Mesendoderm (in vitro differentiated cells): ENCODE results near the gene CGB1.
"Not testable (repeated sequence)": the region's sequence is repeated elsewhere in the genome, so short reads cannot be mapped to it uniquely, and the experiment has no call there.

Source experiments
- DNase-seq: peaks from one replicate; pipeline ENCODE4 v3.0.0; 2013
- H2AK5ac ChIP-seq: 2 replicates; pipeline ENCODE4 v1.6.1; 2013; ENCODE audit warnings: low read length, inconsistent platforms
- H2BK120ac ChIP-seq: 2 replicates; pipeline ENCODE4 v1.6.1; 2013; ENCODE audit warnings: low read depth, mild to moderate bottlenecking, low read length, moderate library complexity, mixed read lengths
- H2BK15ac ChIP-seq: replicated peaks from 2 replicates; pipeline ENCODE4 v1.6.1; 2013; ENCODE audit warnings: low read depth, mild to moderate bottlenecking, moderate library complexity
- H2BK5ac ChIP-seq: 2 replicates; pipeline ENCODE4 v1.6.1; 2013; ENCODE audit warnings: low read length, inconsistent platforms
- H3K18ac ChIP-seq: 2 replicates; pipeline ENCODE4 v1.6.1; 2013; ENCODE audit warnings: mild to moderate bottlenecking, low read length, mixed read lengths
- H3K23ac ChIP-seq: one replicate; pipeline ENCODE4 v1.6.1; 2013; ENCODE audit warnings: low read length
- H3K27ac ChIP-seq: 2 replicates; pipeline ENCODE4 v1.5.1; 2013; ENCODE audit warnings: low read depth, mild to moderate bottlenecking, inconsistent platforms, low read length, moderate library complexity
- H3K27me3 ChIP-seq: 2 replicates; pipeline ENCODE4 v1.6.1; 2013; ENCODE audit warnings: low read length, control low read depth, mild to moderate bottlenecking, inconsistent platforms; ENCODE audit not compliant: insufficient read depth, poor library complexity
- H3K36me3 ChIP-seq: 2 replicates; pipeline ENCODE4 v1.6.1; 2013; ENCODE audit warnings: low read length, inconsistent platforms; ENCODE audit not compliant: control insufficient read depth, insufficient read depth
- H3K4ac ChIP-seq: one replicate; pipeline ENCODE4 v1.6.1; 2013; ENCODE audit warnings: low read depth, mild to moderate bottlenecking, low read length, moderate library complexity
- H3K4me1 ChIP-seq: 2 replicates; pipeline ENCODE4 v1.6.1; 2013; ENCODE audit warnings: low read depth, low read length, inconsistent platforms; ENCODE audit not compliant: control insufficient read depth
- H3K4me2 ChIP-seq: 2 replicates; pipeline ENCODE4 v1.6.1; 2013; ENCODE audit warnings: low read length
- H3K4me3 ChIP-seq: 2 replicates; pipeline ENCODE4 v1.5.1; 2013; ENCODE audit warnings: mild to moderate bottlenecking, low read length
- H3K56ac ChIP-seq: one replicate; pipeline ENCODE4 v1.6.1; 2013; ENCODE audit warnings: low read length
- H3K79me1 ChIP-seq: 2 replicates; pipeline ENCODE4 v1.6.1; 2013; ENCODE audit warnings: low read length, inconsistent platforms
- H3K79me2 ChIP-seq: 2 replicates; pipeline ENCODE4 v1.6.1; 2013; ENCODE audit warnings: mild to moderate bottlenecking, low read length; ENCODE audit not compliant: control insufficient read depth, insufficient read depth
- H3K9ac ChIP-seq: 2 replicates; pipeline ENCODE4 v1.6.1; 2013; ENCODE audit warnings: low read length, inconsistent platforms
- H4K5ac ChIP-seq: one replicate; pipeline ENCODE4 v1.6.1; 2013; ENCODE audit warnings: low read length
- H4K8ac ChIP-seq: one replicate; pipeline ENCODE4 v1.6.1; 2013; ENCODE audit warnings: low read depth, mild to moderate bottlenecking, control low read depth, low read length, moderate library complexity
- whole genome bisulfite sequencing: extraction: QIAGEN DNeasy Blood & Tissue Kit; methylation state at CpG from one replicate; pipeline ENCODE4 v1.1.7; 2013; ENCODE audit warnings: low lambda C conversion rate, missing lambda C conversion rate; ENCODE audit not compliant: insufficient coverage; ENCODE audit errors: extremely low coverage; 5-methylcytosine and 5-hydroxymethylcytosine counted together

Gene CGB1

DNA sequence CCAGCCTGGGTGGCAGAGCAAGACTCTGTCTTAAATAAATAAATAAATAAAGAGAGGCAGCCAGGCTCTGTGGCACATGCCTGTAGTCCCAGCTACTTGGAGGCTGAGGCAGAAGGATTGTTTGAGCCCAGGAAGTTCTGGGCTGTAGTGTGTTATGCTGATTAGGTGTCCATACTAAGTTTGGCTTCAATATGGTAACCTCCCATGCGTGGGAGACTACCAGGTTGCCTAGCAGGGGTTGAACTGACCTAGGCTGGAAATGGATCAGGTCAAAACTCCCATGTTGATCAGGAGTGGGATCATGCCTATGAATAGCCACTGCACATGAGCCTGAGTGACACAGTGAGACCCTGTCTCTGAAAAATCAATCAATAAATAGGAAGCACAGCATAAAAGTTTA, 44.6 kb upstream of the CGB1 start:
- no peak overlapping the region for H2BK5ac ChIP-seq
- no peak overlapping the region for H4K8ac ChIP-seq
- H3K4me1 ChIP-seq: no peaks in the 10 kb centered on the region
- H2BK15ac ChIP-seq: no peak overlapping the region
- no peak overlapping the region for H3K27ac ChIP-seq
- H3K4me3 ChIP-seq: no peak overlapping the region
- H3K18ac ChIP-seq: no peak overlapping the region
- H3K79me1 ChIP-seq: no peaks in the 10 kb centered on the region
- no peaks in the 10 kb centered on the region for H3K27me3 ChIP-seq
- DNase-seq: no peak
- H3K36me3 ChIP-seq: no peaks in the 10 kb centered on the region
- H3K56ac ChIP-seq: no peak overlapping the region
- H3K79me2 ChIP-seq: peaks cover 10% of the 10 kb centered on the region
- no peak overlapping the region for H3K4me2 ChIP-seq
- WGBS: no CpG with 5 or more reads among the region's 1 CpG
- no peak overlapping the region for H3K23ac ChIP-seq
- no peak overlapping the region for H3K4ac ChIP-seq
- no peak overlapping the region for H2BK120ac ChIP-seq
- H4K5ac ChIP-seq: no peak overlapping the region
- no peak overlapping the region for H3K9ac ChIP-seq
- H2AK5ac ChIP-seq: no peak overlapping the region

DNA sequence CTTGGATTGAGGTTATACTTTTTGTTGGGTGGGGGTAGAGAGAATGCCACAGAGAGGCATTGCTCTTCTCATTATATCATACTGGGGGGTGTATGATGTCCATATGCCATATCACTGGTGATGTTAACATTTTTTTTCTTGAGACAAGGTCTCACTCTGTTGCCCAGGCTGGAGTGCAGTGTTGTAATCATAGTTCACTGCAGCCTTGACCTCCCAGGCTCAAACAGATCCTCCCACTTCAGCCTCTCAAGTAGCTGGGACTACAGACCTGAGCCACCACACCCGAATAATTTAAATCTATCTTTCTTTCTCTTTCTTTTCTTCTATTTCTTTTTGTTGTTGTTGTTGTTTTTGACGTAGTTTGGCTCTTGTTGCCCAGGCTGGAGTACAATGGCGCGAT, 43.7 kb upstream of the CGB1 start:
- Histone ChIP-seq H4K5ac (no peak overlapping the region), H3K27me3 (no peaks in the 10 kb centered on the region), H3K4me3 (no peak overlapping the region), H2AK5ac (no peak overlapping the region), H2BK15ac (no peak overlapping the region), H4K8ac (no peak overlapping the region), H3K18ac (no peak overlapping the region), H3K9ac (no peak overlapping the region), H3K4me2 (no peak overlapping the region), H3K27ac (no peak overlapping the region), H2BK5ac (no peak overlapping the region), H2BK120ac (no peak overlapping the region), H3K79me1 (no peaks in the 10 kb centered on the region), H3K79me2 (peaks cover under 1% of the 10 kb centered on the region), H3K4me1 (no peaks in the 10 kb centered on the region), H3K56ac (no peak overlapping the region), H3K4ac (no peak overlapping the region), H3K23ac (no peak overlapping the region), H3K36me3 (no peaks in the 10 kb centered on the region)
- DNase-seq: no peak
- no CpG with 5 or more reads among the region's 4 CpGs for WGBS

DNA sequence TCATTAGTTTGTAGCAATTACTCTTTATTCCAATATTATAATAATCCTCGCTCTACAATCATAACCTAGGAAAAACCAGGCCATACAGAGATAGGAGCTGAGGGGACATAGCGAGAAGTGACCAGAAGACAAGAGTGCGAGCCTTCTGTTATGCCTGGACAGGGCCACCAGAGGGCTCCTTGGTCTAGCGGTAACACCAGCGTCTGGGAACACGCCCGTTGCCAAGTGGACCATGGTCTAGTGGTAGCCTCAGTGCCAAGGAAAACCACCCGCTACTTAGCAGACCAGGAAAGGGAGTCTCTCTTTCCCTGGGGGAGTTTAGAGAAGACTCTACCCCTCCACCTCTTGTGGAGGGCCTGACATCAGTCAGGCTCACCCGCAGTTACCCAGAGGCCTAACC, 38.2 kb upstream of the CGB1 start:
- H3K79me2 ChIP-seq, H3K56ac ChIP-seq, H3K36me3 ChIP-seq, H3K9ac ChIP-seq, H4K8ac ChIP-seq, H2BK5ac ChIP-seq, H4K5ac ChIP-seq, H3K4me3 ChIP-seq, H3K27ac ChIP-seq, H2BK15ac ChIP-seq, H3K4ac ChIP-seq, H3K18ac ChIP-seq, H2AK5ac ChIP-seq, H3K4me2 ChIP-seq, H3K23ac ChIP-seq, H3K79me1 ChIP-seq, H3K27me3 ChIP-seq, H2BK120ac ChIP-seq, H3K4me1 ChIP-seq: not testable (repeated sequence)
- peak; percentile 42 for DNase-seq
- no CpG with 5 or more reads among the region's 9 CpGs for WGBS

DNA sequence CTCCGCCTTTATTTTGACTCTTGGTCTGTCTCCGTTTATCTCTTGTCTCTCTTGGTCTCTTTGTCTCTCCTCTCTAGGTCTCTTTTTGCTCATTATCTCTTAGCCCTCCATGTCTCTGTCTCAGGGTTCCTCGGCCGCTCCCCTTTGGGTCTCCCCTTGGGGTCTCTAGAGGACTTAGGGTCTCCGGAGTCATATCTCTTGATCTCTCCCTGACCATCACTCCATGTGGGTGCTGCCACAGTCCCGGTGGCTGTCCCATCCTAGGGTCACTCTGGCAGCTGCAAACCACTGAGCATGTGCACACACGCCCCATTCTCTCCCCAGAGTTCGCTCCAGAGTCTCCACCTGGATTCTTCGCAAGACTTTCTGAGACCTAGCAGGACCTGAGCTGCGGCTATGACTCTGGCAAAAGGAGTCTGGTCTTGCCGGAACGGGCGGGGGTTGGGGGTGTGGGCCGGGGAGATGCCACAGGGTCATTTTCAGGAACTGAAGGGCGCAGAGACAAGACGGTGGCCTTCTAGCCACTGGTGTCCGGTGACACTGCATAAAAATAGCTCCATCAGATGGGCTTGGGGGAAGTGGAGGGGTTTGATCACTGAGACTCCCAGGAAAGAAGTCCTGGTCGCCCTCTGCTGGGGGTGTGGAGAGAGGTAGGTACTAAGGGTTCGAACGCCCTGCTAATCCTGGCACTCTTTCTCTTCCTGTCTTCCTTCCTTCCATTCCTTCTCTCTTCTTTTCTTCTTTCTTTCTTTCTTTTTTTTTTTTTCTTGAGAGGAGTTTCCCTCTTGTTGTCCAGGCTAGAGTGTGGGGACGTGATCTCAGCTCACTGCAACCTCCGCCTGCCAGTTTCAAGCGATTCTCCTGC, 37.1 kb upstream of the CGB1 start:
- Histone ChIP-seq H2AK5ac (no peak overlapping the region), H3K56ac (no peak overlapping the region), H3K9ac (no peak overlapping the region), H3K79me1 (no peaks in the 10 kb centered on the region), H4K8ac (no peak overlapping the region), H2BK5ac (no peak overlapping the region), H3K4me2 (no peak overlapping the region), H2BK15ac (no peak overlapping the region), H3K4ac (no peak overlapping the region), H3K23ac (no peak overlapping the region), H2BK120ac (no peak overlapping the region), H3K36me3 (no peaks in the 10 kb centered on the region), H4K5ac (no peak overlapping the region), H3K79me2 (no peaks in the 10 kb centered on the region), H3K27ac (no peak overlapping the region), H3K27me3 (peaks cover 11% of the 10 kb centered on the region), H3K18ac (no peak overlapping the region), H3K4me1 (no peaks in the 10 kb centered on the region), H3K4me3 (no peak overlapping the region)
- peak; percentile 66 for DNase-seq
- no CpG with 5 or more reads among the region's 23 CpGs for WGBS

DNA sequence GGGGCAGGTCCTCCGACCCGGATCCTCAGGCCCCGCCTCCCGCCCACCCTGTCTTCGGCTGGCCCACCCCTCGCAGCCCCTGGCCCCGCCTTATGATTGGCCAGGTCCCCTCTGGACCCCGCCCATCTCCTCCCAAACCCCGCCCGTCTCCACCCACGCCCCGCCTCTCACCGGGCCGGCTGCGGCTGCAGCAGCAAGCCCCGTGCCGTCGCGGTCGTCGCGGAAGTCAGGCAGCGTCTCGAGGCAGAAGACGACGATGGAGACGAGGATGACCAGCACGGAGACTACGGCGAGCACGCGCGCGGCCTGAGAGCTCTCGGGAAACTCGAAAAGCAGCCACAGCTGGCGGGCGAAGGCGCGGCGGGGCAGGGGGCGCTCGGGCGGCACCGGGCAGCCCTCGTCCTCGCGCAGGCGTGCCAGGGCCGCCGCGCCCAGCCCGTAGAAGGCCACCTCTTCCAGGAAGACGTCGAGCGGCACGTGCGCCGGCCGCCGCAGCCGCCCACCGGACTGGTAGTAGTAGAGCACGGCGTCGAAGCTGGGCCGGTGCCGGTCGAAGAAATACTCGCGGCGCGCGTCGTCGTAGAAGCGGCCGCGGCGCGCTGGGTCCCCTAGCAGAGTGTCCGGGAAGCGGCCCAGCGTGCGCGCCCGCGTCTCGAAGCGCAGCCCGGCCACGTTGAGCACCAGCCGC, 35.3 kb upstream of the CGB1 start:
- no peak overlapping the region for H3K18ac ChIP-seq

More for the DNA sequence above, 35.3 kb upstream of the CGB1 start:
- Histone ChIP-seq H3K27ac (no peak overlapping the region), H3K4ac (no peak overlapping the region), H3K4me1 (no peaks in the 10 kb centered on the region), H3K4me2 (no peak overlapping the region), H2BK15ac (no peak overlapping the region), H3K56ac (peak overlapping the region; percentile 50), H3K9ac (no peak overlapping the region), H3K4me3 (no peak overlapping the region), H3K27me3 (peaks cover 11% of the 10 kb centered on the region), H2AK5ac (no peak overlapping the region), H4K8ac (no peak overlapping the region), H3K23ac (no peak overlapping the region), H3K36me3 (no peaks in the 10 kb centered on the region), H2BK5ac (no peak overlapping the region), H4K5ac (no peak overlapping the region), H2BK120ac (no peak overlapping the region), H3K79me1 (no peaks in the 10 kb centered on the region), H3K79me2 (no peaks in the 10 kb centered on the region)
- WGBS: no CpG with 5 or more reads among the region's 93 CpGs
- peak; percentile 64 for DNase-seq
